Loucy (cell line): Measurements from ENCODE around the gene VMAC.

Experiments
- EZH2phosphoT487 ChIP-seq: fragments of 200-600 bp; IDR thresholded peaks from 2 replicates; pipeline ENCODE4 v1.6.1; 2018; ENCODE audit warnings: antibody characterized with exemption, mild to moderate bottlenecking, moderate library complexity, borderline replicate concordance
- TF ChIP-seq, protein P1 (sequence below): fragments of 200-600 bp; sonication (generic); conservative IDR thresholded peaks from 2 replicates; pipeline ENCODE4 v1.5.1; 2014; ENCODE audit warnings: mild to moderate bottlenecking, antibody characterized with exemption, low read length

DNA sequence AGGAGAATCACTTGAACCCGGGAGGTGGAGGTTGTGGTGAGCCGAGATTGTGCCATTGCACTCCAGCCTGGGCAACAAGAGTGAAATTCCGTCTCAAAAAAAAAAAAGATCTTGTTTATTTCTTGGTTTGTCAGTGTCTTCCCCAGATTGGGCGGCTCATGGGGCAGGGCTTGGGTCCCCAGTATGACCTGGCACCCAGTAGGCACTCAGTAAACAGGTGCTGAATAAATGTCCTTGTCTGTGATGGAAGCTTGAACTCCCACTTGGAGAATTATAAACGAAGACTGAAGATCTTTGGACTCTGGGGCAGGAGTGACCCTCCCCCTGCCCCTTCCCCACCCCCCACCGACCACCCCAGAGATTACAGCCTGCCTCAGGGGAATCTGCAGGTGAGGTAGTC is 24.5 kb upstream of the VMAC start:
- TF ChIP-seq, protein P1, sequence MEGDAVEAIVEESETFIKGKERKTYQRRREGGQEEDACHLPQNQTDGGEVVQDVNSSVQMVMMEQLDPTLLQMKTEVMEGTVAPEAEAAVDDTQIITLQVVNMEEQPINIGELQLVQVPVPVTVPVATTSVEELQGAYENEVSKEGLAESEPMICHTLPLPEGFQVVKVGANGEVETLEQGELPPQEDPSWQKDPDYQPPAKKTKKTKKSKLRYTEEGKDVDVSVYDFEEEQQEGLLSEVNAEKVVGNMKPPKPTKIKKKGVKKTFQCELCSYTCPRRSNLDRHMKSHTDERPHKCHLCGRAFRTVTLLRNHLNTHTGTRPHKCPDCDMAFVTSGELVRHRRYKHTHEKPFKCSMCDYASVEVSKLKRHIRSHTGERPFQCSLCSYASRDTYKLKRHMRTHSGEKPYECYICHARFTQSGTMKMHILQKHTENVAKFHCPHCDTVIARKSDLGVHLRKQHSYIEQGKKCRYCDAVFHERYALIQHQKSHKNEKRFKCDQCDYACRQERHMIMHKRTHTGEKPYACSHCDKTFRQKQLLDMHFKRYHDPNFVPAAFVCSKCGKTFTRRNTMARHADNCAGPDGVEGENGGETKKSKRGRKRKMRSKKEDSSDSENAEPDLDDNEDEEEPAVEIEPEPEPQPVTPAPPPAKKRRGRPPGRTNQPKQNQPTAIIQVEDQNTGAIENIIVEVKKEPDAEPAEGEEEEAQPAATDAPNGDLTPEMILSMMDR: no peak
- TF ChIP-seq EZH2phosphoT487: no peak
